ENCODE measurements around the gene GNG12. TPM values are rescaled to one million over a fixed set of nuclear protein-coding genes. Genes with fewer than 3 reads are reported as not detected.

Gene GNG12
- total RNA-seq, 1 donor from 2014 or later = 1.3 TPM

GRCh38 chr1:67838180-67838910 is 5.1 kb upstream of the GNG12 start:
- H3K36me3 Mint-ChIP-seq (ENCODE audit: unreplicated experiment) = no peaks in the 10 kb centered on the region
- H3K27me3 Mint-ChIP-seq (ENCODE audit: unreplicated experiment) = peaks cover 2% of the 10 kb centered on the region
- peaks cover 1% of the 10 kb centered on the region for H3K4me1 Mint-ChIP-seq (ENCODE audit: low read depth, unreplicated experiment)
- H3K4me3 Mint-ChIP-seq (ENCODE audit: unreplicated experiment) = no peak overlapping the region
- no peaks in the 10 kb centered on the region for H3K9me3 Mint-ChIP-seq (ENCODE audit: unreplicated experiment)
- no peak for DNase-seq
- H3K27ac Mint-ChIP-seq (ENCODE audit: unreplicated experiment) = no peak overlapping the region
- TF ChIP-seq CTCF (IDR thresholded peaks at IDR 0.05; ENCODE audit: partially characterized antibody, unreplicated experiment) = no peak

- H3K9me3 Mint-ChIP-seq (ENCODE audit: unreplicated experiment) = peaks cover 6% of the 10 kb centered on the region
- no peak overlapping the region for H3K4me3 Mint-ChIP-seq (ENCODE audit: unreplicated experiment)
- H3K27me3 Mint-ChIP-seq (ENCODE audit: unreplicated experiment) = peaks cover 6% of the 10 kb centered on the region
- H3K4me1 Mint-ChIP-seq (ENCODE audit: low read depth, unreplicated experiment) = peaks cover 3% of the 10 kb centered on the region
- TF ChIP-seq CTCF (IDR thresholded peaks at IDR 0.05; ENCODE audit: partially characterized antibody, unreplicated experiment) = no peak
- H3K27ac Mint-ChIP-seq (ENCODE audit: unreplicated experiment) = no peak overlapping the region
- DNase-seq = no peak
- no peaks in the 10 kb centered on the region for H3K36me3 Mint-ChIP-seq (ENCODE audit: unreplicated experiment)
Measured at GRCh38 chr1:67836769-67837168, 3.5 kb upstream of the GNG12 start.

GRCh38 chr1:67835663-67836452 is 2.6 kb upstream of the GNG12 start:
- Mint-ChIP-seq H3K36me3 (ENCODE audit: unreplicated experiment) (no peaks in the 10 kb centered on the region), H3K4me1 (ENCODE audit: low read depth, unreplicated experiment) (peaks cover 4% of the 10 kb centered on the region), H3K9me3 (ENCODE audit: unreplicated experiment) (peaks cover 6% of the 10 kb centered on the region), H3K27me3 (ENCODE audit: unreplicated experiment) (peaks cover 6% of the 10 kb centered on the region), H3K4me3 (ENCODE audit: unreplicated experiment) (no peak overlapping the region), H3K27ac (ENCODE audit: unreplicated experiment) (no peak overlapping the region)
- no peak for DNase-seq
- TF ChIP-seq CTCF (IDR thresholded peaks at IDR 0.05; ENCODE audit: partially characterized antibody, unreplicated experiment) = no peak

- DNase-seq = no peak
- peaks cover 4% of the 10 kb centered on the region for H3K4me1 Mint-ChIP-seq (ENCODE audit: low read depth, unreplicated experiment)
- H3K4me3 Mint-ChIP-seq (ENCODE audit: unreplicated experiment) = peak overlapping the region; percentile 52
- H3K27me3 Mint-ChIP-seq (ENCODE audit: unreplicated experiment) = peaks cover 6% of the 10 kb centered on the region
- H3K27ac Mint-ChIP-seq (ENCODE audit: unreplicated experiment) = no peak overlapping the region
- H3K36me3 Mint-ChIP-seq (ENCODE audit: unreplicated experiment) = no peaks in the 10 kb centered on the region
- peaks cover 6% of the 10 kb centered on the region for H3K9me3 Mint-ChIP-seq (ENCODE audit: unreplicated experiment)
- no peak for TF ChIP-seq CTCF (IDR thresholded peaks at IDR 0.05; ENCODE audit: partially characterized antibody, unreplicated experiment)
Measured at GRCh38 chr1:67834246-67834877, 1.1 kb upstream of the GNG12 start.
